Fibroblast of lung (primary cell): Measurements from ENCODE around the gene CD36. TPM values are rescaled to one million over a fixed set of nuclear protein-coding genes. Genes with fewer than 3 reads are reported as not detected.
"Not testable (repeated sequence)": the region's sequence is repeated elsewhere in the genome, so short reads cannot be mapped to it uniquely, and the experiment has no call there.

Source experiments
- DNase-seq, 2 donors: peaks; one replicate each; pipeline versions ENCODE4 v3.0.0 to v3.0.0-alpha.2; 2010; ENCODE audit warnings: low read depth in 2 of 2
- H2AFZ ChIP-seq: 2 replicates; pipeline ENCODE4 v1.5.1; 2012; ENCODE audit warnings: low read length, control low read depth, inconsistent platforms
- H3K27ac ChIP-seq: 2 replicates; pipeline ENCODE4 v1.5.1; 2011; ENCODE audit warnings: low read length, control low read depth; ENCODE audit not compliant: insufficient read depth
- H3K27me3 ChIP-seq: 2 replicates; pipeline ENCODE4 v1.5.1; 2011; ENCODE audit warnings: mild to moderate bottlenecking, low read length; ENCODE audit not compliant: control insufficient read depth, insufficient read depth
- H3K36me3 ChIP-seq: 2 replicates; pipeline ENCODE4 v1.5.1; 2011; ENCODE audit warnings: low read length; ENCODE audit not compliant: control insufficient read depth, insufficient read depth
- H3K4me1 ChIP-seq: 2 replicates; pipeline ENCODE4 v1.5.1; 2011; ENCODE audit warnings: low read length; ENCODE audit not compliant: control insufficient read depth, insufficient read depth; ENCODE audit errors: extremely low read depth
- H3K4me2 ChIP-seq: 2 replicates; pipeline ENCODE4 v1.5.1; 2011; ENCODE audit warnings: low read length, control low read depth; ENCODE audit not compliant: insufficient read depth; ENCODE audit errors: extremely low read depth
- H3K4me3 ChIP-seq, 4 experiments: fragments of 200-600 bp in 1 of 4; sonication (generic) in 1 of 4; replicated peaks in 1 of 4; 2 replicates each; pipeline ENCODE4 v1.5.1; 2011 to 2016; ENCODE audit warnings: low read length in 4 of 4, low read depth in 3 of 4, mild to moderate bottlenecking in 3 of 4, control low read depth in 2 of 4, inconsistent platforms in 1 of 4, mixed read lengths in 1 of 4; ENCODE audit not compliant: insufficient read depth in 1 of 4; ENCODE audit errors: control extremely low read depth in 1 of 4
- H3K79me2 ChIP-seq: 2 replicates; pipeline ENCODE4 v1.5.1; 2012; ENCODE audit warnings: mild to moderate bottlenecking, low read length, inconsistent platforms; ENCODE audit not compliant: control insufficient read depth, insufficient read depth
- H3K9ac ChIP-seq: 2 replicates; pipeline ENCODE4 v1.5.1; 2011; ENCODE audit warnings: mild to moderate bottlenecking, low read length, control low read depth; ENCODE audit not compliant: insufficient read depth
- H3K9me3 ChIP-seq: 2 replicates; pipeline ENCODE4 v1.5.1; 2012; ENCODE audit warnings: low read depth, low read length; ENCODE audit not compliant: control insufficient read depth, insufficient read depth
- H4K20me1 ChIP-seq: 2 replicates; pipeline ENCODE4 v1.5.1; 2011; ENCODE audit warnings: low read length; ENCODE audit not compliant: control insufficient read depth, insufficient read depth; ENCODE audit errors: extremely low read depth
- EZH2 ChIP-seq: IDR thresholded peaks from 2 replicates; pipeline ENCODE4 v1.5.1; 2012; ENCODE audit warnings: low read length, control low read depth, mild to moderate bottlenecking; ENCODE audit errors: missing control alignments
- polyA plus RNA-seq, 2 donors: library from polyadenylated mRNA; depleted of rRNA in 1 of 2; stranded (reverse) in 1 of 2; unstranded in 1 of 2; fragments of >200 nt; gene quantifications; 2 replicates each; pipeline ENCODE4 v1.2.1, GENCODE V29; 2011 to 2012; ENCODE audit warnings: missing spikeins in 1 of 2
- total RNA-seq: library from RNA; depleted of rRNA; stranded (reverse); fragments of >200 nt; gene quantifications from 2 replicates; pipeline ENCODE4 v1.2.1, GENCODE V29; 2014
- TF ChIP-seq, protein P1 (sequence below), 2 donors: IDR thresholded peaks in 1 of 2; conservative IDR thresholded peaks in 1 of 2; 1 replicate in 1 of 2; 2 replicates in 1 of 2; pipeline ENCODE4 v1.5.1; 2011 to 2012; ENCODE audit warnings: low read length in 2 of 2, control low read depth in 1 of 2, inconsistent platforms in 1 of 2, low read depth in 1 of 2, mild to moderate bottlenecking in 1 of 2

CD36 gene
- total and polyA plus RNA-seq, 2 donors (not counting 1 experiment from before 2014, with no cell fraction given), result 41.0 to 102 TPM

DNA sequence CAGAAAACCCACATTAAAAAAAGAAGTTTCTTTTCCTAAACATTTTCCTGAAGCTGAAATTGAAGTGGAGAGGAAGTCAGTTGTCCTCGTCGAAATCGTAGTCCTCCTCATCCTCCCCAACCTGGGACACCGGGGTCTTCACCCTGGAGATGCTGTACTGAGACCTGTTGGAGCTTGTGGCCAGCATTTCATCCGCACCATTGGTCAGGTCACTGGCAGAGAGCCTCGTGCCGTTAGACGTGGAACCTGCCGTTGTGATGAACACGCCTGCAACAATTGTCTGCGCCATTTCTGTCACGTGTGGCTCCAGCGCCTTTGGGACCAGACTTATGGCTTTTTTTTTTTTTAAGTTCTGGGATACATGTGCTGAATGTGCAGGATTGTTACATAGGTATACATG, 23.8 kb downstream of the CD36 start:
- H3K27me3 ChIP-seq, result no peaks in the 10 kb centered on the region
- no peak for TF ChIP-seq EZH2
- TF ChIP-seq, protein P1, sequence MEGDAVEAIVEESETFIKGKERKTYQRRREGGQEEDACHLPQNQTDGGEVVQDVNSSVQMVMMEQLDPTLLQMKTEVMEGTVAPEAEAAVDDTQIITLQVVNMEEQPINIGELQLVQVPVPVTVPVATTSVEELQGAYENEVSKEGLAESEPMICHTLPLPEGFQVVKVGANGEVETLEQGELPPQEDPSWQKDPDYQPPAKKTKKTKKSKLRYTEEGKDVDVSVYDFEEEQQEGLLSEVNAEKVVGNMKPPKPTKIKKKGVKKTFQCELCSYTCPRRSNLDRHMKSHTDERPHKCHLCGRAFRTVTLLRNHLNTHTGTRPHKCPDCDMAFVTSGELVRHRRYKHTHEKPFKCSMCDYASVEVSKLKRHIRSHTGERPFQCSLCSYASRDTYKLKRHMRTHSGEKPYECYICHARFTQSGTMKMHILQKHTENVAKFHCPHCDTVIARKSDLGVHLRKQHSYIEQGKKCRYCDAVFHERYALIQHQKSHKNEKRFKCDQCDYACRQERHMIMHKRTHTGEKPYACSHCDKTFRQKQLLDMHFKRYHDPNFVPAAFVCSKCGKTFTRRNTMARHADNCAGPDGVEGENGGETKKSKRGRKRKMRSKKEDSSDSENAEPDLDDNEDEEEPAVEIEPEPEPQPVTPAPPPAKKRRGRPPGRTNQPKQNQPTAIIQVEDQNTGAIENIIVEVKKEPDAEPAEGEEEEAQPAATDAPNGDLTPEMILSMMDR (conservative IDR thresholded peaks at IDR 0.05 in 1 of 2, IDR thresholded peaks at IDR 0.05 in 1 of 2; ENCODE audit: low read depth in 1 of 2, low read length in 2 of 2), result no peak
- H3K36me3 ChIP-seq, result no peaks in the 10 kb centered on the region
- H3K79me2 ChIP-seq, result no peaks in the 10 kb centered on the region
- H3K27ac ChIP-seq, result no peak overlapping the region
- H3K9me3 ChIP-seq, result no peaks in the 10 kb centered on the region
- no peak overlapping the region for H3K4me3 ChIP-seq
- DNase-seq, result no peak
- H3K9ac ChIP-seq, result no peak overlapping the region
- no peak overlapping the region for H3K4me2 ChIP-seq
- no peak overlapping the region for H2AFZ ChIP-seq
- no peaks in the 10 kb centered on the region for H4K20me1 ChIP-seq
- H3K4me1 ChIP-seq, result peaks cover 5% of the 10 kb centered on the region

DNA sequence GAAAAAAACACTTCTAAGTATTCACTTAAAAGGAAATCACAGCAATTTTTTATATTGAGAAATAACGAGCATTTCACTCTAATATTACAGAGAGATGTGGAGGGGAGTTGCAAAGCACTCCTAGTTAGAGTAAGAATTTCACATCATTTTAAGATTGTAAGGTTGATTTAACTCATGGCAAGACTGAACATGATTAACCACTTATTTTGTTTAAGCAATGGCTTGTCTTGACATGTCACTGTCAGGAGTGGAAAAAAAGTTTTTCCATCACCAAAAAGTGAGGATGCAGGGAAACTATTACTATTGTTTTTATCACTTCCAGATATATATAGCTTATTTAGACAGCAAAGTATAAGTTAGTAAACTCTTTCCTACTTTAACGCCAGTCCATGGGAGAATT, 27.1 kb downstream of the CD36 start:
- no peak overlapping the region for H3K4me2 ChIP-seq
- H3K9me3 ChIP-seq, result no peaks in the 10 kb centered on the region
- H3K27me3 ChIP-seq, result no peaks in the 10 kb centered on the region
- H3K79me2 ChIP-seq, result no peaks in the 10 kb centered on the region
- H3K27ac ChIP-seq, result no peak overlapping the region
- H3K9ac ChIP-seq, result no peak overlapping the region
- no peaks in the 10 kb centered on the region for H3K4me1 ChIP-seq
- H2AFZ ChIP-seq, result no peak overlapping the region
- TF ChIP-seq, protein P1 (conservative IDR thresholded peaks at IDR 0.05 in 1 of 2, IDR thresholded peaks at IDR 0.05 in 1 of 2; ENCODE audit: low read depth in 1 of 2, low read length in 2 of 2), result no peak
- no peak for TF ChIP-seq EZH2
- H4K20me1 ChIP-seq, result no peaks in the 10 kb centered on the region
- DNase-seq, result no peak
- H3K36me3 ChIP-seq, result no peaks in the 10 kb centered on the region
- no peak overlapping the region for H3K4me3 ChIP-seq

DNA sequence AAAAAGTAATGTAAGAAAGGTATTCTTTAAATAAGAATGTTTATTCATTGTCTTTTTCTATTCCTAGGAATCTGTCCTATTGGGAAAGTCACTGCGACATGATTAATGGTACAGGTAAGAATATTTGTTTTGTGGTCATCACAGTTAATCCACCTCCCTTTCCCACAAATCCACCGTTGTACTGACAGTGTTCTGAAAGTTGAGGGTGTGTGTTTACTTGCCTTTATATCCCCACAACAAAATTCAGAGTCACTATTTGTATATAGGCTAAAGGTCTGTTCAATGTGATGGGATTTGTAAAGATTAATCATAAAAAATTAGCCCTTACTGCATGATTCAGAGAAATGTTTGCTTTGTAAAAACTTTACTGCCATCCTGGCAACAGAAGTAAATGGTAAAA, 27.9 kb downstream of the CD36 start:
- H3K27ac ChIP-seq, result no peak overlapping the region
- no peaks in the 10 kb centered on the region for H3K79me2 ChIP-seq
- no peaks in the 10 kb centered on the region for H3K9me3 ChIP-seq
- H3K27me3 ChIP-seq, result no peaks in the 10 kb centered on the region
- H3K36me3 ChIP-seq, result no peaks in the 10 kb centered on the region
- TF ChIP-seq EZH2, result no peak
- TF ChIP-seq, protein P1 (conservative IDR thresholded peaks at IDR 0.05 in 1 of 2, IDR thresholded peaks at IDR 0.05 in 1 of 2; ENCODE audit: low read depth in 1 of 2, low read length in 2 of 2), result no peak
- H3K4me2 ChIP-seq, result no peak overlapping the region
- H3K4me3 ChIP-seq, result no peak overlapping the region
- H2AFZ ChIP-seq, result no peak overlapping the region
- H4K20me1 ChIP-seq, result no peaks in the 10 kb centered on the region
- DNase-seq, result no peak
- no peak overlapping the region for H3K9ac ChIP-seq
- H3K4me1 ChIP-seq, result no peaks in the 10 kb centered on the region

DNA sequence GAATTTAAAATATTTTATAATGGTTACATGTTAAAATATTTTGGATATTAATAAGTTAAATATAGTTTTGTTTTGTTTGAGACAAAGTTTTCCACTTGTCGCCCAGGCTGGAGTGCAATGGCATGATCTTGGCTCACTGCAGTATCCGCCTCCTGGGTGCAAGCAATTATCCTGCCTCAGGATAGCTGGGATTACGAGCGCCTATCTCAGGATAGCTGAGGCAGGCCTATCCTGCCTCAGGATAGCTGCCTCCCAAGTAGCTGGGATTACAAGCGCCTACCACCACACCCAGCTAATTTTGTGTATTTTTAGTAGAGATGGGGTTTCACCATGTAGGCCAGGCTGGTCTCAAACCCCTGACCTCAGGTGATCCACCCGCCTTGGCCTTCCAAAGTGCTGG, 30.9 kb downstream of the CD36 start:
- H3K36me3 ChIP-seq, H3K4me2 ChIP-seq, DNase-seq, H4K20me1 ChIP-seq, H3K4me1 ChIP-seq, H2AFZ ChIP-seq, H3K9ac ChIP-seq, H3K4me3 ChIP-seq, H3K27ac ChIP-seq, H3K79me2 ChIP-seq, H3K27me3 ChIP-seq, H3K9me3 ChIP-seq: not testable (repeated sequence)
